Measurements from ENCODE around the gene EPAS1.

EPAS1 gene

GRCh38 chr2:46385786-46386577, 88.8 kb downstream of the EPAS1 start:
- no peak overlapping the region for H3K27ac ChIP-seq
- TF ChIP-seq ZFX (IDR thresholded peaks at IDR 0.05) (no peak), CTCF (conservative IDR thresholded peaks at IDR 0.05) (no peak)

- H3K27ac ChIP-seq: no peak overlapping the region
- no peak for TF ChIP-seq ZFX (IDR thresholded peaks at IDR 0.05)
- no peak for TF ChIP-seq CTCF (conservative IDR thresholded peaks at IDR 0.05)
Measured at GRCh38 chr2:46386763-46387162, 89.6 kb downstream of the EPAS1 start.

GRCh38 chr2:46387292-46387691, 90.1 kb downstream of the EPAS1 start:
- no peak for TF ChIP-seq CTCF (conservative IDR thresholded peaks at IDR 0.05)
- no peak for TF ChIP-seq ZFX (IDR thresholded peaks at IDR 0.05)
- no peak overlapping the region for H3K27ac ChIP-seq

GRCh38 chr2:46387886-46388515, 90.8 kb downstream of the EPAS1 start:
- no peak for TF ChIP-seq ZFX (IDR thresholded peaks at IDR 0.05)
- no peak for TF ChIP-seq CTCF (conservative IDR thresholded peaks at IDR 0.05)
- no peak overlapping the region for H3K27ac ChIP-seq

GRCh38 chr2:46388881-46389280, 91.7 kb downstream of the EPAS1 start:
- no peak overlapping the region for H3K27ac ChIP-seq
- TF ChIP-seq CTCF (conservative IDR thresholded peaks at IDR 0.05) (no peak), ZFX (IDR thresholded peaks at IDR 0.05) (no peak)

- TF ChIP-seq CTCF (conservative IDR thresholded peaks at IDR 0.05) (no peak), ZFX (IDR thresholded peaks at IDR 0.05) (no peak)
- no peak overlapping the region for H3K27ac ChIP-seq
Measured at GRCh38 chr2:46389417-46389916, 92.3 kb downstream of the EPAS1 start.

- TF ChIP-seq ZFX (IDR thresholded peaks at IDR 0.05): no peak
- H3K27ac ChIP-seq: no peak overlapping the region
Measured at GRCh38 chr2:46390036-46390435, 92.8 kb downstream of the EPAS1 start.
